ELF-1 (cell line): ENCODE results near the gene ABL1.

Experiments
- DNase-seq: peaks from one replicate; pipeline ENCODE4 v3.0.0-alpha.2; 2016; ENCODE audit warnings: low read depth, low spot score

ABL1 gene

DNA sequence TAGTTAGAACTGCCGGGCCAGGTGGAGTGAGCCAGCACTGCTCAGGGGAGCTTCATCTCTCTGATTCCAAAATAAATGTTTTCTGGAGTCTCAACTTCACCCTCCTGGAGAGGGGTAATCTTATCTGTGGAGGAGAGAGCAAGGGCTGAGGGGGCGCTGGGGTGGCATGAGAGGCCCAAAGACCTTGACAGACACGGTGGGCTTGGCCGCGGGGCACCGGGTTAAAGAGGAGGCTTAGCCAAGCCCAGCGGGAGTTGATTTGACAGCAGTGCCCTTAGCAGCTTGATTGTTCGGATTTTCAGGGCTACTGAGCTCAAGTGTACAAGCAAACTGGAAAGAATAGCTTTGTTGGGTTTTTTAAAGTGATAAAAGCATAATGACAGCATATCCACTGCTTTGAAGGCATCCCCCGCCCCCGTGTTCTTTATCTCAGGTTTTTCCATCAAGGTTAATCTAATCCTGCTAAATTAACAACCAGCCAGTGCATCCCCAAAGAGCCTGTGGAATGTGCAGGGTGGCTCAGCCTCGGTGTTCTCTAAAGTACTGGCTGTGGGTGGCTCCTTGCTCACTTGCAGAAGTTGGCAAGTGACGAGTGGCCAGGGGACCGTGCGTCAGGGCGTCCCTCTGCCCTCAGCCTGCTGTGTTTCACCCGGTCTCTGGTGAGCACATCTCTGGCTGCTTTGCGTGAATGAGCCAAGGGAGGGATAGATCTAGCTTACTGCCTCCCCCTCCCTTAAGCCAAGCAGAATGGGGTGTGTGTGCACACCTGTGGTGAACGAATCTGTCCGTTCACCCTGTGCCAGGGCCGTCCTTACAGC lies 56.0 kb downstream of the ABL1 start:
- DNase-seq: no peak

DNA sequence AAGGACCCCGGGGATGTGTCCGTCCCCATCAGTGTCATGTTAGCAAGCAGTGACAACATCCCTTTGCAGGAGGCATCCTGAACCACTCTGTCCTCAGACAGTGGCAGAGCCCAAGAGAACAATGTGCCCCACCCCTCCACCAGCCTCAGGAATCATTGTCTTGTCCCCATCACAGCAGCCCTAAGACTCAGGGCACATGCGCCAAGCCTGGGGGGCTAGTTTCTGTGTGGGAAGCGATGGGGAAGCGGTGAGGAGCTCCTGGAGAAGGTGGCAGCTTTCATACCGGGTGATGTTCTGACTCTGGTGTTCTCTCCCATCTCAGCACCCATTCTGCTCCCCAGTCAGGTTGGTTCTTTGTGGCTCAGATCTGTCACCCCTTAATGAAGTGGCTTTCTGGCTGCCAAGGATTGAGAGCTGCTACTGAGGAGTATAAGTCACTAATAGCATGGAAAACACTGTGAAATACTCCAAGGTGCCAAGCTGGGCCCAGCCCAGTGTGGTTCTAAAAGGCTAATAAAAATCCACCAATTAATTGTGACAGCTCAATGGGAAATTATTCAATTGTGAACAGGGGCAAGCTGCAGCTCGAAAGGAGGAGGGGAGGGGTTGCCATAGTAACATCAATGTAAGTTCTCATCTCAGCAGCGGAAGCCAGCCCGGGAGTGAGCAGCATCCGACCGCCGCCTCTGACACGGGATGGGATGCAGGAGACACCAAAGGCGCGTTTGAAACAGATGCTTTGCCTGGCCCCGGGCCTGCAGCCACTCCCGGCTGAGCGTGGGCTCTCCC lies 56.8 kb downstream of the ABL1 start:
- no peak for DNase-seq

DNA sequence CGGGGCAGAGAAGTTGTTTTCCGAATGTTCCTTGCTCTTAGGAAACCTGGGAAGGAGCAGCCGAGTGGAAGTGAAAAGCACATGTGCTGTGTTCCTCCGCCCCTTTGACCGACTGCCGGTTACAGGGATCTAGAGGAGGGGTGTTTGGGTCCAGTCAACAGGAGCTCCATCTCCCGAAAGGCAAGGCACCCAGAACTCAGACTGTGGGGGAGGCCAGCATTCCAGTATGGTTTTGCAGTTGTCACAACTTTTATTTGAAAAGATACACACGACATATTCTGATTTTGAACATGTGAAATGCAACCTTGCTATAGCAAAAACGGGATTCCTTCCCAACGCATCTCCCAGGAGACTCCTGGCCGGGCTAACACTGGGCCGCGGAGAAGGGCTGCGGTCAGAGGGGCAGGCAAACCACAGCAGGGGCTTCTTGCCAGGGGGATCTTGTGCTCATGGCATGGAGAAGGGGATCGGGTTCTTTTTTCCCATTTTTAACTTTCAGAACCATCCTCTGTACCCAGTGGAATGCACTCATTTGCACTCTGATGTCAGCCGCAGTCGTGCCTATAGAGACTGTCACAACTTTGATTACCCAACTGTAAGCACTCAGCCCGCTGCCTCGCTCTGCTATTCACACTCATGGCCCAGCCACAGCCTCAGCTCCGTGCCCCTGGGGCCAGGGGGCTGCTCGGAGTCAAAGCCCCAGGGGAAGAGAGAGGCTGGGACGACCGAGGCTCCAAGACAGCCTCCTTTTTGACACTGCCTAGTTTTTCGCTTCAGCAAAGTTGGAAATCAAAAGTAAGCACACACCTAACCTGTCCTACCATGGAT lies 57.6 kb downstream of the ABL1 start:
- no peak for DNase-seq

- no peak for DNase-seq
These were observed 58.5 kb downstream of the ABL1 start for GRCh38 chr9:130893341-130894101.

- no peak for DNase-seq
These were observed 59.5 kb downstream of the ABL1 start for GRCh38 chr9:130894546-130894945.

GRCh38 chr9:130895038-130895437 lies 60.0 kb downstream of the ABL1 start:
- no peak for DNase-seq

DNA sequence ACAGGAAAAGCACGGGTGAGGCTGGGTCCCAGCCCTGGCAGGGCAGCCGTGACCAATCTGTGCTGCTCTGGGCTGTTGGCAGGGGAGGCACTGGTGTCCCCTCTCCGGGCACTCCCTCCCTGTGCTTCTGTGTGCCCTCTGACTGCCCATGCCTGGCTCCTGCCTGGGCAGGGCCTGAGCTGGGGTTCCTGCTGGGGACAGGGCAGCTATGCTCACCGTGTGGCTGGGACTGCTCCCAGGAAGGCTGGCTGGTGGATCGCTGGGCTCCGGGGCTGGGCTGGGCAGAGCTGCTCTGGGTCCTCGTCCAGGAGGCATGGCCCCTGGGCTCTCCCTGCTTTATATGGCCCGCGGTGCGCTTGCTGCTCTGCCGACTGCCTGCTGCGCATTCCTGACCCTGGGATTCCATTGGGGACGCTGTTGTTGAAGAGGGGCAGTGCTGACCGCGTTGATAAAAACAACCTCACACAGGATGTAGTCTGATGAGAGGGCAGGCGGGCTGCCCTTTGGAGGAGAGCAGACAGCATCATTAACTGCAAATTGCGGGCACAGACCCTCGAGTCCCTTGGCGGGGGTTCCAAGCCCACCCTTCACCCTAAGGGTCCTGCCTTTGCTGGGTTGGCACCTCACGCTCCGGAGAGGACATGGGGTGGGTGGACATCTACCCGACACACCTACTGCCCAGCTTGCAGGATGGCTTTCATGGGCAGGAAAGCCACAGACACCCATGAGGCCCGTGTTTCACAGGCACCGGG lies 60.6 kb downstream of the ABL1 start:
- peak; percentile 56 for DNase-seq

GRCh38 chr9:130896233-130897014 lies 61.4 kb downstream of the ABL1 start, which contains the start of gene QRFP:
Gene QRFP, minus strand, starts transcription at chr9:130896812. Its CDS starts 2,974 bp downstream, at chr9:130893838.
- no peak for DNase-seq

DNA sequence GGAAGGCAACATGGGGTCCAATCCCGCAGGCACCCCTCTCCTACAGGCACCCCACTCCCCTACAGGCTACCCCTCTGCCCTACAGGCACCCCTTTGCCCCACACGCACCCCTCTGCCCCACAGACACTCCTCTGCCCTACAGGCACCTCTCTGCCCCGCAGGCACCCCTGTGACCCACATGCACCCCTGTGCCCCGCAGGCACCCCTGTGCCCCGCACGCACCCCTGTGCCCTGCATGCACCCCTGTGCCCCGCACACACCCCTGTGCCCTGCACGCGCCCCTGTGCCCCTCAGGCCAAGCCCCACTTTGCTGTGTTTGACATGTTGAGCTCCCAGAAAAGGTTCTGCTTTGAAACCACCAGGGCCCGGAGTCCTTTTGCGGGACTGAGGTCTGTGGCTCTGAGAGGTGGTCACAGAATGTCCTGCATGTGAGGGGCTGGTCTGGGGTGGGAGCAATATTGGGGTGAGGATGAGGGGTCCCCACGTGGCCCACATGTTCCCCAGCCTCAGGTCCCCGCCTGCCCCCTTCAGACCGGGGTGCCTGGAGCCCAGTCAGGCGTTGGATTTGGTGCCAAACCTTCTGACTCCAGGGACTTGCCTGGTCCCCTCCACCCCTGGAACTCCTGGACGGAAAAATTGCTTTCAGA lies 62.2 kb downstream of the ABL1 start:
- DNase-seq: no peak

GRCh38 chr9:130897848-130898551 lies 62.9 kb downstream of the ABL1 start:
- DNase-seq: no peak

GRCh38 chr9:130898552-130898852 lies 63.4 kb downstream of the ABL1 start:
- no peak for DNase-seq

DNA sequence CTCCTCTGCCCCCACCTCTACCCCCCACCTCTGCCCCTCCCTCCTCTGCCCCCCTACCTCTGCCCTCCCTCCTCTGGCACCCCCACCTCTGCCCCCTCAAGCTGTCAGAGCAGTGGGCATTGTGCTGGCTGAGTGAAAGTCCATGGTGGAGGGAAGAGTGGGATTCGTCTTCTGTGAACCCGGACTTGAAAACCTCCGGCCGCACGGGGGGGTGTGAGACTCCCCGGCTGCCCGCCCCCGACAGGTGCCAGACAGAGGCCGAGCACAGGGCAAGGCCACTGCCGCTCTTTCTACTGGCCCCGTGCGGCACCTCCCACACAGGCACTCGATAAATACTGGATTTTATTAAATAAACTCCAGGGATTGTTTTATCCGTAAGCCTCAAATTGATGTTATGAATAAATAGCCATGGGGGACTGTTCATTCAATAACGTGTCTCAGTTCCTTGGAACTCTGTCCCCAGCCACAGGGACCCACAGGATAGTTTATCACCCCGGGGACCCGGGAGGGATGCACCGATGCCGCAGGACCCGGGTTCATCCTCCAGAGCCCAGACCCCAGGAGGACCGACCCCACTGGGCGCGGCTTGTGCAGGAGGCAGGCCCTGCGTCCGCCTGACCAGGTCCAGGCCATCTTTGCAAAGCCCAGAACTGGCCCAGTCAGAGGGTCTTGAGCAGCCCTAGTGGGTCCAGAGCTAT lies 64.1 kb downstream of the ABL1 start:
- no peak for DNase-seq

- DNase-seq: no peak
These were observed 65.8 kb downstream of the ABL1 start for GRCh38 chr9:130900701-130901497.

GRCh38 chr9:130901498-130902203 lies 66.6 kb downstream of the ABL1 start:
- no peak for DNase-seq

DNA sequence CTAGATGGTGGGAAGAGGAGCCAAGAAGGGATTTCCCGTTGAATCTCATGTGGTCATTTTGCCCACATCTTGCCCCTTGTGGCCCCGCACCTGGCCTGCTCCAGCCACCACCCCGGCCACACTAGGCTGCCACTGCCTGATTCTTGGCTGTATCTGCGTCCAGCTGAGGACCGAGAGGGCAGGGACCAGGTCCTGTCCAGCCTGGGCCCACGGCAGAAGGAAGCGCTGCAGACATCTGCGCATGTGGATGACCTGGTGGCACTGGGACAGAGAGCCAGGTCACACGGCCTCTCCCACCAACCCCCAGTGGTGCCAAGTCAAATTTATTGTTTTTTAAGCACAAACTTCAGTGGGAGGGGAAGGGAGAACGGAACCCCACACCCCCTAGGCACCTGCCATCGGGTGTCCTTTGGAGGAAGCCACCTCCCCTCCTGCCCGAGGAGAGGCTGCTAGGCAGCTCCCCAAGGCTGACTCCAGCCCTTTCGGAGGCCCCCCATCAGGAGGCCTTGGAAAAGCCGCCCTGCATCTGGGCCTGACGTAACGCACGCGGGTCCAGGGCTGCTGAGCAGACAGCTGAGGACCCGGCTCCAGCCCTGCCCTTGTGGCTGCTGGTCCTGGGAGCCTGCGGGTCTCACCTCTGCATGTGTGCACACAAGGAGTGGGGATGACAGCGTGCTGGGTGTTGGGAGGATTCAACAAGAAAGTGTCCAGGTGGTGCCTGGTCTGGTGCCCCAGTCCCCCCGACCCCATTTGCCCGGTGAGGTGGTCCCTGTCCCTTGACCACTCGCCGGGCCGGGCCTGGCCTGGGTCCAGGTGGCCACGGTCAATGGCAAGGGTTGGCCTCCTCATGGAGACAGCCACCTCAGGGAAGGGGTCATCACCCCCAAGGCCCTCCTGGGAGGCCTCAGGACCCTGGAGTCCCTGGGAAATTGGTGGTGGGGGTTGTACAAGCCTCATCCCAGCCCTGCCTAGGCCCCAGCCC lies 67.4 kb downstream of the ABL1 start:
- no peak for DNase-seq
